Measurements from ENCODE around the gene MRPL22.

DNA sequence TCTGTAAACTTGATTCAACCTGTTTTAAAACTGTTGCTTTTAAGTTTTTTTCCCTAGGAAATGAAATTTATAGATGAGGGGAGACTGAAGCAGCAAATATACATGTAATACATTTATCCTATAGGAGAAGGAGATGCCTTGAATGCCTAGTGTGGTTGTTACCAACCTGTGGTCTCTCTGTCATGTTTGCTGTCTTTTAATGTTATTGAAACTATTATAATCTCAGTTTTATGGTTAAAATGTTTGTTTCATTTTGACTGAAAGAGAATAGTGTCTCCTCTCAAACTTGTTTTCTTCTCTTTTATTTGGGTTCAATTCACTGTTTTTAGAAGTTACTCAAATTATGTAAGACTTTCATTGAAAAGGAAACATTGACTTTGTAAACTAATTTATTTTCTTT, 15.8 kb downstream of the MRPL22 start:
- TF ChIP-seq POLR2A (IDR thresholded peaks at IDR 0.05; ENCODE audit: low read length) (no peak), GATA1 (IDR thresholded peaks at IDR 0.05; ENCODE audit: low read depth, low read length) (no peak)

Measured in erythroblast (primary cell).